GM21619 (cell line): ENCODE measurements around the gene MAMLD1.

Experiments
- ATAC-seq: cut with Tn5 transposase; IDR thresholded peaks from one replicate; pipeline ENCODE4 v1.9.1; 2021; ENCODE audit not compliant: unreplicated experiment

MAMLD1 gene

DNA sequence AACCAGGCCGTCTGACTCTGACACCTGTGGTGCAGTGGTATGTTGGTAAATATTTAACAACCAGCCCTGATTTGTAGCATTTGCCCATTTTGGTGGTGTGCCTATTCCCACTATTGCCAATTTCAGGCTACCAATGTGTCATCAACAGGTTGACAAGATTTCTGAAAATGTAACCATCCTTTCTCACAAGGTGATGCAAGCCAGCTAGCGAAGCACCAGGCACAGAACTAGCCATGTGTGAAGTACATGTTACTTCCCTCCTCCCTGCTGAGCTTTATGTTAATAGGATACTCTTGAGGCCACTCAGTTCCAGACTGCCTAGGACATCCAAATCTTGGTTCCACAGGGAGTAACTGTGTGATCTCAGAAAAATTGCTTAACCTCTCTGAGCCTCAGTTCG, 7.2 kb upstream of the MAMLD1 start:
- ATAC-seq, result no peak

DNA sequence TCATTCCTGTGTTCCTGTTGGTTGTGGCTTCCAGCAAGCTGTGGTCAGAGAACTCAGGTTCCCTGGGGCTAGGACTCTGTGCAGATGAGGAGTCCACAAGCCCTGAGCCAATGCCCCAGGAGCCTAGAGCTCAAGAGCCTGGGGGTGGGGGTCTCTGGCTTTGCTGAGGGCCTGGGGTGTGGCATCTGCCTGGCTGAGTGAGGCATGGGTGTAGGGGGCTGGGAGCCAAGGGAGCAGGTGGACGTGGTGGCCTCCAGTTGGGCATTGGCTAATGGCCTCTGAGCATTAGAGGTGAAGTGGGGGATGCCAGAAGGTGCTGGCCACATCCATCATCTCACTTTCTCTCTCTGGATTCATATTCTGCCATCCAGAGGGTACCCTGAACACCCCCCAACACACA, 5.3 kb upstream of the MAMLD1 start:
- ATAC-seq, result no peak

DNA sequence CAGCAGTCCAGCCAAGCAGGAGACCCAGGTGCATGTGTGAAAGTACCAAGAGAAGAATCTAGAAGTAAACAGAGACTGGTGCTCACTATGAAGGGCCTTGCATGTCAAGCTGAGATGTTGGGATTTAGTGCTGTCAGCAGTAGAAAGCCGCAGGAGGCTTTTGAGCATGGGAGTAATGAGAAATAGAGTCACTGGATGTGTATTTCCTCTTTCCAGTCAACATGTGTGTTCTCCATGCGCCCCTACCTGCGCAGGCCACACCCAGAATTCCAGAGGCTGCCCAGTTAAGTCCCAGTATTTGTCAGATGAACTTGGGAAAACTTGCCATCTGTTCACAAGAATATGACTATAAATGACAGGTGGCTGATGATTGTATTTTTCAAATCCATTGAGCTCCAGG, 4.5 kb upstream of the MAMLD1 start:
- no peak for ATAC-seq

DNA sequence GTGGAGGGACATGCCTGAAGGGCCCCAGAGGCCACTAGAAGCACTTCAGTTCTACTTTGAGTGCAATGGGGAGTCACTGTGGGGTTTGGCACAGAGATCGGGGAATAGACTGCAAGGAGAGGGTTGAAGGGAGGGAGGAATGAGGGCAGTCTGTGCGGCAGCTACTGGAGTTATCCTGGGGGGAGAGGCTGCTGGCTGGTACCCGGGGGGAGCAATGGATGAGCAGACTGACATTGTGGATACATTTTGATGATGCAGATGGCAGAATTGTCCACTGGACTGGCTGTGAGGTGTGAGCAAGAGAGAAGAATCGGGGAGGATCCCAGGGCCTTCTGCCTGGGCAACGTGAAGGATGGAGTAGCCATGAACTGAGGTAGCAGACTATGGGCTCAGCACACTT, 2.8 kb upstream of the MAMLD1 start:
- no peak for ATAC-seq

DNA sequence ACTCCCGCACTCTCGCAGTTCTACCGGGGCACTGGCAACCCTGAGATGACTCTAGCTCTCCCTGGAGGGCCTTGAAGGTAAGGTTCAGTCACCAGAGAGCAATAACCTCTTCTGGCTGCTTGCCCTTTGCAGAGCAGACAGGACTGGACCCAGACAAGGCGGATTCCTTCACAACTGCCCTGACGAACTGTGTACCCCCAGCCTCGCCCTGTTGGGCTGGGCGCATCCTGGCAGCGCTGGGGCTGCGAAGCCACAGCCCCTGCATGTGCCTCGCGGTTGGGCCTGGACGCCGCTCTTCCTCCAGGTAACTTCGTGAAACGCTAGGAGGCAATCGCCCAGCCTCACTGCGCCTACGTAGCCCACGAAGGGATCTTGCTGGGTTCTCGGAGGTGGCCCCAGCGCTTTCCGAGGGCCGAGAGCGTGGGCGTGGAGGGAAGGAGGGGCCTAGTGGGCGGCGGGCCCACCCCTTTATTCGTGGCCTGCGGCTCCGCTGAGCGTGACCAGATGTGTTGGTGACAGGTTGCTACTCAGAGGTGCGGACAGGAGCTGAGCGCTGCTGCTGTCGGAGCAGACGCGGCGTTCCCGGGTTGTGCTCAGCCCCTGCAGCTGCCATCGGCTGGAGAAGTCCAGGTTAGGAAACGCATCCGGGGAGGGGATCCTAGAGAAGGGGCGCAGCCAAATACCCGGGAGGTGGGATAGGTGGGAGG, 1.9 kb upstream of the MAMLD1 start:
- ATAC-seq, result no peak

DNA sequence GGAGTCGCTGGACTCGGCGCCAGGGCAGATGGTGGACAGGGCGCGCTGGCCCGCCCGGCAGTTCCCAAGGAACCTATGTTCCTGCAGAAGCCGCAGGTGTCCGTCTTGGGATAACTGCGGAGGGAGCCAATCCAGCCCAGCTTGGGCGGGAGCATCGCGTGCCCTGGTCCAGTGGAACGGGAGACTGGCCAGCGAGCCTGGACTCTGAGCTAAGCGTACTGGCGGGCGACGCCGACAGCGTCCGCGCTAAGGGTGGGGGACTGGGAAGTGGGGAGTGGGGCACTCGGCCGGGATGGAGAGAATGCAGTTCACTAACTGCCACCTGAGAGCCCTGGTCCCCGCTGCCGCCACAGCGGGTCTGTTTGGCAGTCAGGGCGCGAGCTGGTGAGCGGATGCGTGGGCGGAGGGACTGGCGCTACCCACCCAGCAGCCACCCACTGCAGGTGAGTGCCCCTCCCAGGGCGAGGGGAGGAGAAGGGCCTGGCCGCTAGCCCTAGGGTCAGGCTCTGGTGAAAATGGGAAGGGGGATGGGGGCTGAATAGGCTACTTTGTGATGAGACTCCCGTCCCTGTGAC, 1.3 kb upstream of the MAMLD1 start:
- ATAC-seq, result no peak

DNA sequence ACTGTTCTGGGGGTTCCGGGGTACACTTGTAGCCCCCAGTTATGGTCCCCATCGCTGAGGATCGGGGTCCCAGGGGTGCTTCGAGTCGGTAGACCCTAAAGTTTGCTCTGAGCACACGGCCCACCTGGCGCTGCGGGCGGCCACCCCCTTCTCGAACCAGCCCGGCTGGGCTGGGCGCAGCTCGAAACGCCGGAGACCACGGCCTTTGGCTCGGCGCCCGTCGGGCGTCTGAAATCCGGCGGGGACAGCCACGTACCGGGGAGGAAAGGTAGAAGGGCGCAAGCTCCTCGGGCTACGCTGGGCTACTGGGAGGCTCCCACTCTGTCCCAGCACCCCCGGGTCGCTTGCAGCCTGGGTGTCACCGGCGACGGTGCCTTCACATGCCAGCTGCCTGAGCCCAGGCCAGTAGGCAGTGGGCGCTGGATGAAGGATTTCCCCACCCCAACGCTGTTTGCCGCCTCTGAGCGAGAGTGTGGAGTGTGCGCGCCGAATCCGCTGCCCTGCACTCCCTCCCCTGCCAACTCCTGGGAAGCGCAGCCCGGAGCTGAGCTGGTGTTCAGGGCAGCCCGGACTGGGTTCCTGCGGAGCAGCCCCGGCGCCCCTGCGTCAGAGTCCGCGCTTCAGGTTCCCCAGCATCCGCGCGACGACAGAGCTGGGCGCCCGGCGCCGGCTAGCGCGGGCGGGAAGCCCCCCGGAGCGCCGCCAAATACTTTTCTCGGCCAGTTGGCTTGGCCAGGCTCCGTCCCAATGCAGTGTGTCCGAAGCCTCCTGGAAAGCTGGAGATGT, 637 bp downstream of the MAMLD1 start:
- ATAC-seq, result no peak

DNA sequence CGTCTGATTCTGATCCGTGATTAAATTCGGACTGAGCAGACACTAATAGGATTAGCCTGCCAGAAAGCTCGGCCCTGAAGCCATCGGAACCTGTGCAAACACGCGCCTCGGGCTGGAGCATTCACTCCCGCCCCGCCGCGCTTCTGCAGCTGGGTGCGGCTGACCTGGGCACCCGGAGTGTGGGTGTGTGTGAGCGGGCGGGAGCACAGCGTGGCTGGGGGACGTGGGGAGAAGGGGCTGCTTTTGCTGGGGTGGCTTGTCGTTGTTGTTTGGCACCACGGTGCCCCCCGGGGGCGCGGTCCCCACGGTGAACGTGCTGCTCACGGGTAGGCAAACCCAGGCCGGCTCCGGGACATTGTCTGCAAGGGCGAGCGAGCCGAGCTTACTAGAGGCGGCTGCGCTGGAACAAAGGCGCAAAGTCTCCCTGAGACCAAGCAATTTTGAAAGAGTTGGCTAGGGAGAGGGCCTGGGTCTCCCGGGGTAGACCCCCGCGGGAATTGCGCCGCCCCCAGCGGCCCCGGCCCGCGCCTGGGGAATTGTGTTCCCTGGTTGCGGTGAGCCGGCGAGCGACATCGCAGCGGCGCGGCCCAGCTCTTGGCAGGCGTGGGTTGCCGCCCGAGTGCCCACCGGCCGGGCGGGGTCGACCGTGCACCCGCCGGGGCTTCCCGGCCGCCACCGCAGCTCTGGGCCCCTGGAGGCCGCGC, 1.4 kb downstream of the MAMLD1 start:
- no peak for ATAC-seq

DNA sequence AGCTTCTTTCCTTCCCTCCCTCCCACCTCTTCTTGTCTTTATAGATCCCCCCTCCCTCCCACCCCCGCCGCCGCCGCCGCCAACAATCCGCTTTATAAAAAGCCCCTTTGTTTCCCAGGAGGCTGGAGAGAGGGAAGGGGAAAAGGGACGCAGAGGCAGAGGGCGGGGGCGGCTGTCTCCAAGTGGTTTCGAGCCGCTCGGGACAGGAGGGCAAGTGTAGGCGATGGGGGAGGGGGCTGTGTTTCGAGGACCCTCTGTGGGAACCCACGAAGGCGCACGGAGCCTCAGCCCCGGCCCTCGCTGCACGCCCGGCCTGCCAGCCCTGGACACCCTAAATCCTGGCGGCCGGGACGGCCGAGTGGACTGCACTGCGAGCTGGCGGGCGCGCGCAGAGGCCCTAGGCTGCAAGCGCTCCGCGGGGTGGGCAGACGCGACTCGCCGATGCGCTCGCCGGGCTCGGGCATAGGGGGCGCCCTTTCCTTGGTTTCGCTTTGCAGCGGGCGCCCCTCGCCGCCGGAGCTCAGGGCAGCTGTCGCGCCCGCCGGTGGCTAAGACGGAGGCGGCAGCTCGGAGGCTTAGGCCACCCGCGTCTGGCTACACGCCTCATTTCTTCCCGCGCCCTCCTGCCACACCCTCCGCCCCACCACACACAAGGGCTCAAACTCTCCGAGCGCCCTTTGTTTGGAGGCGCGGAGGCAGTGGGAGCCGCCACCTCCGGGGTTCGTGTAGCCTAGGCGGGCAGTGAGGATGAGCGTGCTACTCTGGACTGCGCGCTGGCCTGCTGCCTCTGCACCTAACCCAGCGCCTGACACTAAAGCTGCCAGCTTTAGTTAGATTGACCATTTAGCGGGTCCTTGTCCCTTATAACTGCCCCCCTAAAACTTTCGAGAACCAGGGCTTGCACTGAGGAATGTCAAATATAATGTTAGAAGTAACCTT, 2.2 kb downstream of the MAMLD1 start:
- ATAC-seq, result no peak

DNA sequence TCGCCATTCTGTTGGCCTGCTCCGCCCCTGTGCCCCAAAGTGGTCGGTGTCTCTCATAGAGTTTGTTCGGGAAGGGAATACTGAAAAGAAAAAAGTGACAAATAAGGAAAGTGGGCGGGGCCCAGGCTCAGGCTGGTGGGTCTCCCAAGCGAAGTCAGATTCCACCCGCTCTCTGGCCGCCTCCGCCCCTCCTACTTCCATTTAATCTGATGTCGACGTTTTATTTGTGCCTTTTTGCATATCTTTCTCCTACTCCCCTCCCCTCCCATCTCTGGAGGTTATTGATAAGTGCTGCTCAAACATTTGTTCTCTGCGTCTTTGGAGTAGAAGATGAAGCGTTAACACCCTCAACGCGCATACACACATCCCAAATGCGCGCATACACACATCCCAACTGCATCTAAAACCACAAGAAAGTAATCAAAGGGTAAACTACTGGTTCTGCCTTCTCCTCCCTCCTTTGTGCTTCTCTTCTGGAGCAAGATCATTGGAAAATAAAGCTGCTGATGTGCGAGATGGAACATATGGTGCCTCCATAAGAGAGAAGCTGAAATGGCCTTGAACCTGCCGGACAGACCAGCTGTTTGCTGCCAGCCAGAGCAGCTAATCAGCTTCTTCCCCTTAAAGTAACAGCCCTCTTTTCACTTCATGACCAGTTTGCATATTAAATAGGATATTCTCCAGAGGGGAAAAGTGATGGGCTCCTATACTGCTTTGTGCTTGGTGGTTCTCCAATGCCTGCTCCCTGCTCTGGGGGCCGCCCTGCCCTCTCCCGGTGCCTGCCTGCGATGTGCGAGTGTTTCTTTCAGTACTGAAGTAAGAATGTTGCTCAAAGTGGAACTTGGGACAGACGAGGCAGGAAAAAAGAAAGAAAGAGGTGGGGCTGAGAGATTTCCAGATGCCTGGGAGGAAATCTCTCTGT, 3.1 kb downstream of the MAMLD1 start:
- no peak for ATAC-seq

DNA sequence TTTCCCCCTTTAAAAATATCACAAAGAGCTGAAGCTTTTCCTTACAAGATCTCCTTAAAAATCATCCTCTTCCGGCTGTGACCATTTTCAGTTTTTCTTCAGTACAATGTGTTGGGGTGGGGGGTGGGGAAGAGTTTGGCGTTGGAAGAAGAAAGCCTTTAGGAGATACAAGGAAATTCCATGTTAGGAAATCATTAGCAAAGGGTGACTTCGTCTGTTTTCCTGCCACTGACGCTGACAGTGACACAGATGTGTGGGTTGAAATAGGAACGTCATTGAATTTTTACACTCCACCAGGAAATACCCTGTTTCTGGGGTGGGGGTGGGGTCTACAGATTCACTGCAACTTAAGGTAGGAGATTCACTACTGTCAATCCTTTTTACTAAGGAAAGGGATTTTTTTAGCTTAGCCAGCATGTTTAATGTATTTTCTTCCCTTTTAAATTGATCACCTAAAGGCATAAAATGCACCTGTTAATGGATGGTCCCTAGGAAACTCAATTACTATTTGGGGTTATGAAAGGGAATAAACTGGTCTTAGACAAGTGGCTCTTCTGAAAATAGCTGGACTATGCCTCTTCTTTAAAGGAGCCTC, 3.9 kb downstream of the MAMLD1 start:
- ATAC-seq, result no peak

DNA sequence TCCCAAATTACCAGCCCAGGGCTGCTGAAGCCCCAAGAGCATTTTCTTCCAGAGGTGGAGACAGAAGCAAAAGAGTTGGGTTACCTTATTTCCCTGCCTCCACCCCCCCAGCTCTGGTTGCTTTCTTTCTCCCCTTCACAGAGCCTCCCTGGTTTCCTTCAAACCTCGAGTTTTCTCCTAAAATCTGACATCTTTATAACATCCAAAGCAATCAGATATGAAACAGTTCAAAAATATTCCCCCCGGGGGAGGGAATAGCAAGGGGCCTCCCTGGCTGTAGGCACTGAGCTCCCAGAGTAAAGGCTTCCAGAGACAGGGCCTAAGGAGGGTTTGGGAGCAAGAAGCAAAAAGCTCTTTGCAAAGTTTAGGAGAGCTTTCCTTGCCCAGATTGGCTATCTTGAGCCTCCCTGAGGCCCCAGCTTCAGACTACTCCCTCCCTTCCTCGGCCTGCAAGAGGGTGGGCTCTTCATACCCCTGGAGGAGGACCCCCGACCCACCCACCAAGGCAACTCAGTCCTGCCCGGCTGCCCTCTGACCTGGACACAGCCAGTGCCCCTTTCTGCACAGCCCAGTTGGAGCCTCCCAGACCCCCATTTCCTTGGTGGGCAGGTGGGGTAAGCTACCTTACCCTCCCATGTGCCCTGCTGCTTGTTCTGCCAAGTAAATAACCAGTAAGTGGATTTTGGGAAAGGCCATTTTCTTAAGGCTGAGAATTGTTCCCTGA, 7.6 kb downstream of the MAMLD1 start:
- no peak for ATAC-seq

DNA sequence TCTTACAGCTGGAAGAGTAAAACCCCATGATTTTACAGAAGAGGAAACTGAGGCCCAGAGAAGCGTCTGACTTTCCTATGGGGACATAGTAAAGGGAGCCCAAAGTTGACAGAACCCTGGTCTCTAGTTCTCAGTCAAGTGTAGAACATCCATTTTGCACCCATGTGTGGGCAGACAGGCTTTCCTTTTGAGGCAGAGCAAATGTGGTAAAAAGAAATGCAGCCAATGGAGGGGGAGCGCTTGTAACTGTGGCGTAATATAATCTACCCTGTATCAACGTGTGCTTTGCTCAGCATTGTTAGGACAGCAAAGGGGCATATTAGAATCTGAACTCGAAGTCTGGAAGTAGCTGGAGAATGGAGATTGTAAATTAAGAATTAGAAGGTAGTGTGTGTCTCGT, 8.8 kb downstream of the MAMLD1 start:
- no peak for ATAC-seq

DNA sequence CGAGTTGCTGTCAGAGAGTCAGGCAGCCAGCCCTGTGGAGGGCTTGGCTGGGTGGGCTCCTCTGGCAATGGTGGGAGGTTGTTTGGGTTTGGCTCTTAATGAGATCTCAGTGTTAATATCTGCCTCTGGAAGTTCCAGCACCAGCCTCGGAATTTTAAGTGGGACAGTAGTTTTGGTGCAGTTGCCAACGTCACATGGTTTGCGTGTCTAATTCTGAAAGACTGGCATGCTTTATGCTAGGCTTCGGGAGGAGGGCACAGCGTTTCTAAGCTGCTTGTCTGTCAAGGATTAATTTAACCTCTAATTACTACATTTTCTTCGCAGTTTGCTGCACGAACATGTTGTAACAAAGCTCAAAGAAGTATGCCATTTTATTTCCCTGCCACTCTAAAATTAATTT, 9.2 kb downstream of the MAMLD1 start:
- ATAC-seq, result no peak

DNA sequence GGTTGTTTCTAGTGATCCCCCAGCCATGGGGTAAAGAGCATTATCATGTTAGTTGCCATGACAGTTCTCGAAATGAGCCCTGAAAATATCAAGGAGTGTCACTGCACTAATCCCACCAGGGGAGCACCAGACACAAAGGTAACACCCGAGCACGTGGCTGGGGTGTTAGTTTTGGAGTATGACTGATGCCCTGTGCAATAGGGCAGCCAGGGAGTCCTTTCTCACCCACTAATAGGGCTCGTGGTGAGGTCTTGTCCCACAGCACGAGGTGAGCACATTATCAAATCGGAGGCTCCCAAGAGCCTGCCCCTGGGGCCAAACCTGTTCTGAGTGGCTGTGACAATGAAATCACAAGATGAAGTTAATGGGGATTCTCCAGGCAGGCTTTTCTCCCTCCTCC, 9.6 kb downstream of the MAMLD1 start:
- no peak for ATAC-seq

DNA sequence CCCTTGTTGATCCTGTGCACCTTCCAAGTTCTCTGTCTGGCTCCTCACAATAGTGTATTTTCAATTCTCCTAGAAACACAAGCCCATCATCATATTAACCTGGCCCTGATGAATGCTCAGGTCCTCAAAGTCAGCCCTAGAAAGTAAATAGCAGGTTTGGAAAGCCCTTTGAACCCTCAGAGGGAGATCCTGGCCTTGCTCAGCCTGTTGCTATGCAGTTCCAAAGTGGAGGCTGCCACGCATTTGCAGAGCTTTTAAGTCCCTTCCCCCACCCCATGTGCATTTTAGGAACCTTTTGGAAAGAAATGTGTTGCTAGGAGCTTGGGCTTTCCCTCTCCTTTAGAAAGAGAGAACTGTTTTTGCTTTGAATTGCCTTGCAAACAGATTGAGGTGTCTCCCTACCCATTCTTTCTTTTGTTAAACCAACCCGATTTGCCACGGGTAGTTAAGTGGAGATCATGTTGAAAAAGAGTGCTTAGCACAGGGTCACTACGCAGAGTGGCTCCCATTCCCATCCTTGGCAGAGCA, 12.2 kb downstream of the MAMLD1 start:
- no peak for ATAC-seq

DNA sequence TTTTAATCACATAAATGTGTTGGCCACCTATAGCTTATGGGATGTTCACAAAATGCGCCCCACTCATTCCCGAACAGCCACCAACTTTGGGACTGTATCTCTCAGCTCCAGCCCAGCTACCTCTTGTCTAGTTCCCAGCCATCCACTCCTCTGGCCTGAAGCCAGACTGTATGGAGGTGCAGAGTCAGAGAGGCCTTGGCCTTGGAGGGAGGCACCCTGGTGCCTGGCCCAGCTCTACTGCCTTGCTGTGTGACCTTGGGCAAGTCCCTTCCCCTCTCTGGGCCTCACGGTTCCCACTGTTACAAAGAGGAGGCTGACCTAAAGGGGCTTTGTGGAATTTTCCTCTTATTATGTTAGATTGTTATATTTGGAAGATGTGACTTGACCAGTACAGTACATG, 13.9 kb downstream of the MAMLD1 start:
- ATAC-seq, result no peak

DNA sequence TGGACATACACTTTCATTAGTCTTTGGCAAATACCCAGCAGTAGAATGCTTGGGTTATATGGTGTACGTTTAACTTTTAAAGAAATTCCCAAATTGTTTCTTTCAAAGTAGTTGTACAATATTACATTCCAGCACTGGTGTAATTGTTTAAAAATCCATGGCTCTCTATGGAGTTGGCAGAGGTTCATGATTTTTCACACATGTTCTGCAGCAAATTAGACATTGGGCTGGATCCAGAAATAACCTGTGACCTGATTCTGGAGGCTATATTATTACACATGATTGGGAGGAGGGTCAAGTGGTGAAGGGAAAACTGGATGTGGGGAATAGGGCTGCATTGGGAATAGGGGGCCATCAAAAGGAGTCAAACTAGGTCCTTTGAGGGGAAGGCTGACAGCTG, 41.9 kb downstream of the MAMLD1 start:
- ATAC-seq, result no peak
